GM10248 (cell line): ENCODE measurements around the gene NFKBIZ.
"Not testable (repeated sequence)": the region's sequence is repeated elsewhere in the genome, so short reads cannot be mapped to it uniquely, and the experiment has no call there.

Experiments
- CTCF ChIA-PET: fragments of 300-600 bp; sonication (Branson Sonifier 250); formaldehyde crosslinking; extraction: SDS; loops from one replicate; lab custom pipeline; 2021; ENCODE audit warnings: antibody characterized with exemption; lab: Yijun Ruan, JAX
- POLR2A ChIA-PET: fragments of 350-650 bp; sonication (Branson Sonifier 250); formaldehyde crosslinking; extraction: SDS; loops from one replicate; lab custom pipeline; 2020; ENCODE audit warnings: antibody characterized with exemption; lab: Yijun Ruan, JAX
- DNase-seq: peaks from one replicate; pipeline ENCODE4 v3.0.0; 2012; ENCODE audit errors: extremely low spot score
- TF ChIP-seq, protein P1 (sequence below): IDR thresholded peaks from 2 replicates; pipeline ENCODE4 v1.5.1; 2012; ENCODE audit warnings: mild to moderate bottlenecking, low read depth; ENCODE audit errors: extremely low read depth, missing control alignments, control extremely low read depth

Gene NFKBIZ

DNA sequence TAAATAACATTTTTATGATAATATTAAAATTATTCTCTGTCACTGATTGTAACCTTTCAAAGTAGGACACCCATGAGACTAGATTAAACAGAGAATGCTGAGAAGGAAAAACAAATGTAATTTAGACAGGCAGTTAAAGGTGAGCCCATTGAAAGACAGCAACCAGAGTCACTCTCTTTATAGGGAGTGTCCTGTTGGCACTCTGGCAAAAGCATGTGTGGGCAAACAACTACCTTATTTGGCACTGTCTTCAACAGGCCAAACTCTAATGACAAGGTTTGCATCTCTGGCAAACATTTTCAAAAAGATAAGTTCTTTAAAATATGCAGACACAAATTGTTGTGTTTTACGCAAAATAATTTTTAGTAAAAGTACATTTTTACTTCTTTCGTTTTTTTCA is 29.8 kb downstream of the NFKBIZ start:
- CTCF ChIA-PET: no interaction called here
- DNase-seq: no peak
- TF ChIP-seq, protein P1, sequence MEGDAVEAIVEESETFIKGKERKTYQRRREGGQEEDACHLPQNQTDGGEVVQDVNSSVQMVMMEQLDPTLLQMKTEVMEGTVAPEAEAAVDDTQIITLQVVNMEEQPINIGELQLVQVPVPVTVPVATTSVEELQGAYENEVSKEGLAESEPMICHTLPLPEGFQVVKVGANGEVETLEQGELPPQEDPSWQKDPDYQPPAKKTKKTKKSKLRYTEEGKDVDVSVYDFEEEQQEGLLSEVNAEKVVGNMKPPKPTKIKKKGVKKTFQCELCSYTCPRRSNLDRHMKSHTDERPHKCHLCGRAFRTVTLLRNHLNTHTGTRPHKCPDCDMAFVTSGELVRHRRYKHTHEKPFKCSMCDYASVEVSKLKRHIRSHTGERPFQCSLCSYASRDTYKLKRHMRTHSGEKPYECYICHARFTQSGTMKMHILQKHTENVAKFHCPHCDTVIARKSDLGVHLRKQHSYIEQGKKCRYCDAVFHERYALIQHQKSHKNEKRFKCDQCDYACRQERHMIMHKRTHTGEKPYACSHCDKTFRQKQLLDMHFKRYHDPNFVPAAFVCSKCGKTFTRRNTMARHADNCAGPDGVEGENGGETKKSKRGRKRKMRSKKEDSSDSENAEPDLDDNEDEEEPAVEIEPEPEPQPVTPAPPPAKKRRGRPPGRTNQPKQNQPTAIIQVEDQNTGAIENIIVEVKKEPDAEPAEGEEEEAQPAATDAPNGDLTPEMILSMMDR: no peak

GRCh38 chr3:101879623-101880284 is 30.4 kb downstream of the NFKBIZ start:
- no peak for DNase-seq
- TF ChIP-seq, protein P1: no peak
- CTCF ChIA-PET: no interaction called here
- POLR2A ChIA-PET: no interaction called here

More for the DNA sequence above, 29.8 kb downstream of the NFKBIZ start:
- POLR2A ChIA-PET: no interaction called here

DNA sequence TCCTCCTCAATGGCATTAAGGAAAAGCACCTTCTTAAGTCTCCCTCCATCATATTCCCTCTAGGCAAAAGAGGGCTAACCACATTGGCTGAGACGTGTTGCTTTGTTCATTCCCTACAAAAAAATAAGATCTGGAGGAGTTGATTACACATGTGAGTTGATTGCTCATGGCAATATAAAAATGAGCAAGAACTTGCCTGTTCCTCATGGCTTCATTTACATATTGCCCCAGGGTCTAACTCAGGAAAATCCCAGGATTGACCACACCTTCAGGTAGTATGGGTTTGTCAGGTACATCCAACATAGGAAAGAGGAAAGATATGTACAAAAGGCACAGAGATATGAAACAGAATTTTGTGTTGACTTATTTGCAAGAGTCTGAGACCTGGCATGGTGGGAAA is 35.5 kb downstream of the NFKBIZ start:
- CTCF ChIA-PET: no interaction called here
- POLR2A ChIA-PET: no interaction called here
- TF ChIP-seq, protein P1: no peak
- no peak for DNase-seq

DNA sequence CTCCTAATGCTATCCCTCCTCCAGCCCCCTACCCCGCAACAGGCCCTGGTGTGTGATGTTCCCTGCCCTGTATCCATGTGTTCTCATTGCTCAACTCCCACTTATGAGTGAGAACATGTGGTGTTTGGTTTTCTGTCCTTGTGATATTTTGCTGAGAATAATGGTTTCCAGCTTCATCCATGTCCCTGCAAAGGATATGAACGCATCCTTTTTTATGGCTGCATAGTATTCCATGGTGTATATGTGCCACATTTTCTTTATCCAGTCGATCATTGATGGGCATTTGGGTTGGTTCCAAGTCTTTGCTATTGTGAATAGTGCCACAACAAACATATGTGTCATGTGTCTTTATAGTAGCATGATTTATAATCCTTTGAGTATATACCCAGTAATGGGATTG is 36.3 kb downstream of the NFKBIZ start:
- POLR2A ChIA-PET, DNase-seq: not testable (repeated sequence)

GRCh38 chr3:101886626-101887025 is 37.3 kb downstream of the NFKBIZ start:
- TF ChIP-seq, protein P1: no peak
- ChIA-PET CTCF (interaction anchor here (1.3 kb wide), 1 partner anchor 10 kb away, joined by 4 read pairs; no protein-coding TSS in a partner anchor), POLR2A (no interaction called here)

More for the DNA sequence above, 36.3 kb downstream of the NFKBIZ start:
- CTCF ChIA-PET: interaction anchor here (1.3 kb wide), 1 partner anchor 8 kb away, joined by 4 read pairs; no protein-coding TSS in a partner anchor

DNA sequence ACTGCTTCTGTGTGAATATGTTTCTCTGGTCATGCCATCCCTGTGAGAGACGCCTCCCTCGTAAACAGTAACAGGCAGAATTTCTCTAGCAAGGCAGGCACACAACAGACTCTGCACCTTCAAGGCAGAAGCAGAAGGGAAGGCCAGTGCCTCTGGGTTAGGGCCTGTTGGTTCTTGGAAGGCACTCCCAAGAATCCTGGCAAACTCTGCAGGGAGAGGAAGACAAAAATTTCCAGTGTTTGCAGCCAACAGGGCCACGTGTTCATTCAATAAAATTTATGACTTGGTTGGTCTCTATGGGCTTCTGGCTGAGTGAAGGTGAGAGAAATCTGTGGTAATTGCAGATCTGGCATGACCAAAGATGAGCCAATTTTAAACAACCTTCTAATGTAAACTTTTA is 39.3 kb downstream of the NFKBIZ start:
- POLR2A ChIA-PET: no interaction called here
- TF ChIP-seq, protein P1: no peak
- CTCF ChIA-PET: interaction anchor here (0.8 kb wide), 1 partner anchor 12 kb away, joined by 3 read pairs; no protein-coding TSS in a partner anchor
- no peak for DNase-seq

More at GRCh38 chr3:101886626-101887025, 37.3 kb downstream of the NFKBIZ start:
- no peak for DNase-seq

DNA sequence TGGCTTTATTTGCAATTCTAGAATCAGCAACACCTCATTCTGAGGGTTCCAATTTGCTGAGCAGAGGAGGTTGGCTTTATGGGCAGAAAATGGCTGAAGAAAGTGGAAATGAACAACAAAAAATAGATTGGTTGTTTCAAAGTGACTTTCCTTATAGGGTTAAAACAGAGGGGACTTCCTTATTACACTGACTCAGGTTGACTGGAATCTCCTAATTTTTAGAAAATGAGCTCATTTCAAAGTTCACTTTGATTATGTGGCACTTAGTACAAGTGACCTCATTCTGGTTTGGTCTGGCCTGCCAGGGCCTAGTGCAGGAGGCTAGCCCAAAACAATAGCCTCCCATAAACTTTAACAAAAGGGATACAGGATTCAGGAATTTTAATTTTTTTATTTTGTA is 41.4 kb downstream of the NFKBIZ start:
- no peak for DNase-seq
- TF ChIP-seq, protein P1: no peak
- CTCF ChIA-PET: interaction anchor here (0.8 to 1.6 kb wide), 4 partner anchors 11 to 91 kb away, joined by 3 read pairs; no protein-coding TSS in a partner anchor
- POLR2A ChIA-PET: interaction anchor here (0.5 to 1.2 kb wide), 5 partner anchors 8 to 153 kb away, joined by 3 to 4 read pairs (median 3); partner anchors contain the start of gene NFKBIZ
